Astrocyte of the cerebellum (primary cell): ENCODE data around the gene RAB31.

Source experiments
- DNase-seq: peaks from one replicate; pipeline ENCODE4 v3.0.0-alpha.2; 2011; ENCODE audit warnings: low read depth
- H3K4me3 ChIP-seq: 2 replicates; pipeline ENCODE4 v1.5.1; 2011; ENCODE audit warnings: mild to moderate bottlenecking, low read depth, low read length, moderate library complexity
- CTCF ChIP-seq: IDR thresholded peaks from 2 replicates; pipeline ENCODE4 v1.5.1; 2012; ENCODE audit warnings: low read length, low read depth, moderate library complexity, mild to moderate bottlenecking; ENCODE audit errors: missing control alignments
- in situ Hi-C: cut with HindIII; loops from 2 replicates; pipeline ENCODE4 v1.10.0; 2017; ENCODE audit warnings: low sequenced_read_pairs

RAB31 gene

GRCh38 chr18:9711361-9712129, 3.4 kb downstream of the RAB31 start:
- DNase-seq: no peak
- no peak overlapping the region for H3K4me3 ChIP-seq
- no peak for TF ChIP-seq CTCF
- in situ Hi-C loops: loop anchor here (5.0 kb wide), 1 partner anchor 101 kb away; no protein-coding TSS in a partner anchor

GRCh38 chr18:9712130-9712577, 4.1 kb downstream of the RAB31 start:
- no peak overlapping the region for H3K4me3 ChIP-seq
- in situ Hi-C loops: loop anchor here (5.0 kb wide), 1 partner anchor 100 kb away; no protein-coding TSS in a partner anchor
- no peak for TF ChIP-seq CTCF
- DNase-seq: no peak

GRCh38 chr18:9712611-9713010, 4.5 kb downstream of the RAB31 start:
- in situ Hi-C loops: loop anchor here (5.0 kb wide), 1 partner anchor 100 kb away; no protein-coding TSS in a partner anchor
- no peak for TF ChIP-seq CTCF
- H3K4me3 ChIP-seq: no peak overlapping the region
- DNase-seq: no peak

- in situ Hi-C loops: loop anchor here (5.0 kb wide), 1 partner anchor 98 kb away; no protein-coding TSS in a partner anchor
- no peak for DNase-seq
Measured at GRCh38 chr18:9714266-9715087, 6.4 kb downstream of the RAB31 start.

GRCh38 chr18:9715088-9715343, 6.9 kb downstream of the RAB31 start:
- DNase-seq: no peak
- in situ Hi-C loops: no loop called here
- H3K4me3 ChIP-seq: no peak overlapping the region
- no peak for TF ChIP-seq CTCF

More at GRCh38 chr18:9714266-9715087, 6.4 kb downstream of the RAB31 start:
- no peak overlapping the region for H3K4me3 ChIP-seq
- TF ChIP-seq CTCF: no peak

GRCh38 chr18:9715978-9716774, 8.1 kb downstream of the RAB31 start:
- H3K4me3 ChIP-seq: no peak overlapping the region
- in situ Hi-C loops: no loop called here
- TF ChIP-seq CTCF: no peak
- DNase-seq: no peak
